ENCODE measurements around the gene FSD1L.
"Not testable (repeated sequence)": the region's sequence is repeated elsewhere in the genome, so short reads cannot be mapped to it uniquely, and the experiment has no call there.

FSD1L gene

DNA sequence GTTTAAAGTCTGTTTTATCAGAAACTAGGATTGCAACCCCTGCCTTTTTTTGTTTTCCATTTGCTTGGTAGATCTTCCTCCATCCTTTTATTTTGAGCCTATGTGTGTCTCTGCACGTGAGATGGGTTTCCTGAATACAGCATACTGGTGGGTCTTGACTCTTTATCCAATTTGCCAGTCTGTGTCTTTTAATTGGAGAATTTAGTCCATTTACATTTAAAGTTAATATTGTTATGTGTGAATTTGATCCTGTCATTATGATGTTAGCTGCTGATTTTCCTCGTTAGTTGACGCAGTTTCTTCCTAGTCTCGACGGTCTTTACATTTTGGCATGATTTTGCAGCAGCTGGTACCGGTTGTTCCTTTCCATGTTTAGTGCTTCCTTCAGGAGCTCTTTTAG, 132.1 kb downstream of the FSD1L start:
- DNase-seq: not testable (repeated sequence)

DNA sequence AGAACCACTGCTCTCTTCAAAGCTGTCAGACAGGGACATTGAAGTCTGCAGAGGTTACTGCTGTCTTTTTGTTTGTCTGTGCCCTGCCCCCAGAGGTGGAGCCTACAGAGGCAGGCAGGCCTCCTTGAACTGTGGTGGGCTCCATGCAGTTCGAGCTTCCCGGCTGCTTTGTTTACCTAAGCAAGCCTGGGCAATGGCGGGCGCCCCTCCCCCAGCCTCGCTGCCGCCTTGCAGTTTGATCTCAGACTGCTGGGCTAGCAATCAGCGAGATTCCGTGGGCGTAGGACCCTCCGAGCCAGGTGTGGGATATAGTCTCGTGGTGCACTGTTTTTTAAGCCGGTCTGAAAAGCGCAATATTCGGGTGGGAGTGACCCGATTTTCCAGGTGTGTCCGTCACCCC, 133.7 kb downstream of the FSD1L start:
- not testable (repeated sequence) for DNase-seq

DNA sequence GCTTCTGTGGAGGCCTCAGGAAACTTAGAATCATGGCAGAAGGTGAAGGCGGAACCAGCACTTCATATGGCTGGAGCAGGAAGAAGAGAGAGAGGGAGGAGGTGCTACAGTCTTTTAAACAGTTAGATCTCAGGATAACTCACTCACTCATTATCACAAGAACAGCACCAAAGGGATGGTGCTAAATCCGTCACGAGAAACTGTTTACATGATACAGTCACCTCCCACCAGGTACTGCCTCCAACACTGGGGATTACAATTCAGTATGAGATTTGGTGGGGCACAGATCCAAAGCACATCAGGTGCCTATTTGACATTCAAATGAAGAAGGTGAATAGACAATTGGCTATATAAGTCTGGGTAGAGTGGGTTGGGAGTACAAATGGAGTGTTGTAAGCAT, 145.3 kb downstream of the FSD1L start:
- DNase-seq: no peak
